WERI-Rb-1 (cell line): ENCODE results near the gene RNF135.
"Not testable (repeated sequence)": the region's sequence is repeated elsewhere in the genome, so short reads cannot be mapped to it uniquely, and the experiment has no call there.

Experiments
- DNase-seq: peaks from one replicate; pipeline ENCODE4 v3.0.0-alpha.2; 2020
- H3K27ac ChIP-seq: fragments of 250-450 bp; sonication (Bioruptor Pico); 2 replicates; pipeline ENCODE4 v1.5.1; 2020; ENCODE audit warnings: mild to moderate bottlenecking, moderate library complexity
- H3K27me3 ChIP-seq: fragments of 250-450 bp; sonication (Bioruptor Pico); 2 replicates; pipeline ENCODE4 v1.5.1; 2021; ENCODE audit warnings: mild to moderate bottlenecking, low read depth, moderate library complexity; ENCODE audit not compliant: insufficient read depth, severe bottlenecking
- H3K36me3 ChIP-seq: fragments of 250-450 bp; sonication (Bioruptor Pico); 2 replicates; pipeline ENCODE4 v1.5.1; 2020; ENCODE audit warnings: mild to moderate bottlenecking, moderate library complexity
- H3K4me3 ChIP-seq: 2 replicates; pipeline ENCODE4 v1.5.1; 2011; ENCODE audit warnings: low read depth, mild to moderate bottlenecking, control low read depth, low read length
- H3K9me3 ChIP-seq: fragments of 250-450 bp; sonication (Bioruptor Pico); 2 replicates; pipeline ENCODE4 v1.5.1; 2021; ENCODE audit warnings: mild to moderate bottlenecking, moderate library complexity; ENCODE audit not compliant: severe bottlenecking
- CTCF ChIP-seq: IDR thresholded peaks from 2 replicates; pipeline ENCODE4 v1.5.1; 2011; ENCODE audit warnings: low read depth, mild to moderate bottlenecking, control low read depth, inconsistent platforms, low read length

The RNF135 gene

GRCh38 chr17:30975042-30975820, 4.4 kb downstream of the RNF135 start:
- no peak for DNase-seq
- H3K36me3 ChIP-seq = no peaks in the 10 kb centered on the region
- TF ChIP-seq CTCF = no peak
- H3K4me3 ChIP-seq = no peak overlapping the region
- no peaks in the 10 kb centered on the region for H3K9me3 ChIP-seq
- H3K27me3 ChIP-seq = no peaks in the 10 kb centered on the region
- no peak overlapping the region for H3K27ac ChIP-seq

DNA sequence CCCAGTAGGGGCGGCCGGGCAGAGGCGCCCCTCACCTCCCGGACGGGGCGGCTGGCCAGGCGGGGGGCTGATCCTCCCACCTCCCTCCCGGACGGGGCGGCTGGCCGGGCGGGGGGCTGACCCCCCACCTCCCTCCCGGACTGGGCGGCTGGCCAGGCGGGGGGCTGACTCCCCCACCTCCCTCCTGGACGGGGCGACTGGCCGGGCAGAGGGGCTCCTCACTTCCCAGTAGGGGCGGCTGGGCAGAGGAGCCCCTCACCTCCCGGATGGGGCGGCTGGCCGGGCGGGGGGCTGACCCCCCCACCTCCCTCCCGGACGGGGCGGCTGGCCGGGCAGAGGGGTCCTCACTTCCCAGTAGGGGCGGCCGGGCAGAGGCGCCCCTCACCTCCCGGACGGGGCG, 9.1 kb downstream of the RNF135 start:
- DNase-seq, H3K9me3 ChIP-seq, H3K36me3 ChIP-seq, H3K4me3 ChIP-seq, H3K27me3 ChIP-seq, H3K27ac ChIP-seq: not testable (repeated sequence)

DNA sequence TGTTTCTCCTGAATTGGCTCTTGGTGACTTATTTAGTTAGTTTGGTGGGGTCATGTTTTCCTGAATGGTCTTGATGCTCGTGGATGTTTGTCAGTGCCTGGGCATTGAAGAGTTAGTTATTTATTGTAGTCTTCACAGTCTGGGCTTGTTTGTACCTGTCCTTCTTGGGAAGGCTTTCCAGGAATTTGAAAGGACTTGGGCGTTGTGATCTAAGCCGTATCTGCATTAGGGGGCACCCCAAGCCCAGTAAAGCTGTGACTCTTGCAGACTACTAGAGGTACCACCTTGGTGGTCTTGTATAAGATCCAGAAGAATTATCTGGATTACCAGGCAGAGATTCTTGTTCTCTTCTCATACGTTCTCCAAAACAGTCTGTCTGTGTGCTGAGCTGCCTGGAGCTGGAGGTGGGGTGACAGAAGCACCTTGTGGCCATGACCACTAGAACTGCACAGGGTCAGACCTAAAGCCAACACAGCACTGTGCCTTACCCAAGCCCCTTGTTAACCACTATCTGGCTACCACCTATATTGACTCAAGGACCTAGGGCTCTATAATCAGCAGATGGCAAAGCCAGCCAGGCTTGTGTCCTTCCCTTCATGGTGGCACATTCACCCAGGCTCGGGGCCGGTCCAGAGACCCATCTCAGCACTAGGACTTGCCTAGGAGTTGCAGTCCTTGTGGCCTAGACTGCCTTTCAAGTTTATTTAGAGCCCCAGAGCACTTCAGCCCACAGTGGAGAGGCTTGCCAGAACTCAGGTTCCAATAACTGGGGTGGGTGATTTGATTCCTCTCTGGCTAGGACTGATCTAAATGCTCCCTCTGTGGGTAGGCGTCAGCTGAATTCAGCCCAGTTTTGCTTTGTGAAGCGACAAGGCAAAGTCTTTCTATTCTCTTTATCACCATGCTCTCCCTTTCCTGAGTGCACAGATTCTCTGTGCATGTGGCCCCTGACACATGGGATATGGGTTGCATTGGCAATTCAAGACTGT, 11.0 kb downstream of the RNF135 start:
- H3K36me3 ChIP-seq = no peaks in the 10 kb centered on the region
- no peak for TF ChIP-seq CTCF

GRCh38 chr17:30982855-30983254, 12.0 kb downstream of the RNF135 start:
- Histone ChIP-seq H3K27me3 (no peaks in the 10 kb centered on the region), H3K36me3 (no peaks in the 10 kb centered on the region)
- no peak for TF ChIP-seq CTCF

More for the DNA sequence above, 11.0 kb downstream of the RNF135 start:
- no peak for DNase-seq
- H3K9me3 ChIP-seq = no peaks in the 10 kb centered on the region
- H3K4me3 ChIP-seq = no peak overlapping the region
- H3K27me3 ChIP-seq = no peaks in the 10 kb centered on the region
- no peak overlapping the region for H3K27ac ChIP-seq

DNA sequence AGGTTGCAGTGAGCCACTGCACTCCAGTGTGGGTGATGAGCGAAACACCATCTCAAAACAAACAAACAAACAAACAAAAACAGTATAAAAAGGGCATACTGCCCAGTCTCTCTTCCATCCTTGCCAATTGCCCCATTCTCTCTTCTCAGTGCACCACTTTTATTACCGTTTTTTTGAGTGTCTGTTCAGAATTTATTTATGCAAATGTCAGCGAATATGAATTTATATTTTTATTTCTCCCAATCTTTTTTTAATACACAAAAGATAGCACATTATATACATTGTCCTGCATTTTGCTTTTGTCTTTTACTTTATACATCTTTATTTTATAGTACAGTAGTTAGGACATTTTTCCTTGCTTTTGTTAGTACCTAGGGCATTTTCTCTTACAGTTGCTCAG, 19.6 kb downstream of the RNF135 start:
- Histone ChIP-seq H3K9me3 (no peaks in the 10 kb centered on the region), H3K36me3 (no peaks in the 10 kb centered on the region), H3K27me3 (no peaks in the 10 kb centered on the region), H3K27ac (no peak overlapping the region), H3K4me3 (no peak overlapping the region)
- TF ChIP-seq CTCF = no peak
- DNase-seq = no peak

More at GRCh38 chr17:30982855-30983254, 12.0 kb downstream of the RNF135 start:
- Histone ChIP-seq H3K9me3 (no peaks in the 10 kb centered on the region), H3K27ac (no peak overlapping the region), H3K4me3 (no peak overlapping the region)
- DNase-seq = no peak

DNA sequence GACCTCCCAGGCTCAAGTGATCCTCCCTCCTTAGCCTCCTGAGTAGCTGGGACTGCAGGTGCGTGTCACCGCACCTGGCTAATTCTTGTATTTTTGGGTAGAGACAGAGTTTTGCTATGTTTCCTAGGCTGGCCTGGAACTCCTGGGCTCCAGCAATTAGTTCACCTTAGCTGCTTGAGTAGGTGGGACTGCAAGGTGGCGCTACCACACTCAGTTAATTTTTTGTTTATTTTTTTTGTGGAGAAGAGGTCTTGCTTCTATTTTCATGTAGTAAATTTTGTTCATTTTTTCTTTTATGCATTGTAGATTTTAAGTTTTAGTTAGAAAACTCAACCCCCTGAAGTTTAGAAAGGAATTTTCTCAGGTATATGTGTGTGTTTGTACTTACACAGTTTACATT, 21.7 kb downstream of the RNF135 start:
- H3K27ac ChIP-seq = no peak overlapping the region
- H3K36me3 ChIP-seq = no peaks in the 10 kb centered on the region
- no peaks in the 10 kb centered on the region for H3K27me3 ChIP-seq
- H3K4me3 ChIP-seq = no peak overlapping the region
- 0 out of 2 replicates have a peak, but pooled peaks have one; percentile 8 for TF ChIP-seq CTCF
- no peak for DNase-seq
- H3K9me3 ChIP-seq = no peaks in the 10 kb centered on the region
